GM12878 (cell line): ENCODE measurements around the gene AGTRAP.

Experiments
- CHD4 ChIP-seq: fragments of 200-600 bp; sonication (generic); IDR thresholded peaks from 2 replicates; pipeline ENCODE4 v1.6.1; 2016; ENCODE audit warnings: mild to moderate bottlenecking
- EP300 ChIP-seq, 2 experiments: fragments of 150-350 bp in 1 of 2; IDR thresholded peaks; 2 replicates each; pipeline ENCODE4 v1.6.1; 2011 to 2012; ENCODE audit warnings: low read depth in 2 of 2, low read length in 2 of 2, borderline replicate concordance in 1 of 2, improper control_type of control experiment in 1 of 2, inconsistent platforms in 1 of 2; ENCODE audit not compliant: control insufficient read depth in 1 of 2
- NBN ChIP-seq: fragments of 450-650 bp; IDR thresholded peaks from 2 replicates; pipeline ENCODE4 v1.6.1; 2016
- TF ChIP-seq, protein P1 (sequence below): IDR thresholded peaks from 2 replicates; pipeline ENCODE4 v1.6.1; 2012; ENCODE audit warnings: mild to moderate bottlenecking, low read depth, low read length

GRCh38 chr1:11781297-11781696, 45.4 kb downstream of the AGTRAP start:
- no peak for TF ChIP-seq CHD4
- TF ChIP-seq, protein P1, sequence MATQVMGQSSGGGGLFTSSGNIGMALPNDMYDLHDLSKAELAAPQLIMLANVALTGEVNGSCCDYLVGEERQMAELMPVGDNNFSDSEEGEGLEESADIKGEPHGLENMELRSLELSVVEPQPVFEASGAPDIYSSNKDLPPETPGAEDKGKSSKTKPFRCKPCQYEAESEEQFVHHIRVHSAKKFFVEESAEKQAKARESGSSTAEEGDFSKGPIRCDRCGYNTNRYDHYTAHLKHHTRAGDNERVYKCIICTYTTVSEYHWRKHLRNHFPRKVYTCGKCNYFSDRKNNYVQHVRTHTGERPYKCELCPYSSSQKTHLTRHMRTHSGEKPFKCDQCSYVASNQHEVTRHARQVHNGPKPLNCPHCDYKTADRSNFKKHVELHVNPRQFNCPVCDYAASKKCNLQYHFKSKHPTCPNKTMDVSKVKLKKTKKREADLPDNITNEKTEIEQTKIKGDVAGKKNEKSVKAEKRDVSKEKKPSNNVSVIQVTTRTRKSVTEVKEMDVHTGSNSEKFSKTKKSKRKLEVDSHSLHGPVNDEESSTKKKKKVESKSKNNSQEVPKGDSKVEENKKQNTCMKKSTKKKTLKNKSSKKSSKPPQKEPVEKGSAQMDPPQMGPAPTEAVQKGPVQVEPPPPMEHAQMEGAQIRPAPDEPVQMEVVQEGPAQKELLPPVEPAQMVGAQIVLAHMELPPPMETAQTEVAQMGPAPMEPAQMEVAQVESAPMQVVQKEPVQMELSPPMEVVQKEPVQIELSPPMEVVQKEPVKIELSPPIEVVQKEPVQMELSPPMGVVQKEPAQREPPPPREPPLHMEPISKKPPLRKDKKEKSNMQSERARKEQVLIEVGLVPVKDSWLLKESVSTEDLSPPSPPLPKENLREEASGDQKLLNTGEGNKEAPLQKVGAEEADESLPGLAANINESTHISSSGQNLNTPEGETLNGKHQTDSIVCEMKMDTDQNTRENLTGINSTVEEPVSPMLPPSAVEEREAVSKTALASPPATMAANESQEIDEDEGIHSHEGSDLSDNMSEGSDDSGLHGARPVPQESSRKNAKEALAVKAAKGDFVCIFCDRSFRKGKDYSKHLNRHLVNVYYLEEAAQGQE: no peak
- no peak for TF ChIP-seq EP300 (IDR thresholded peaks at IDR 0.05; ENCODE audit: borderline replicate concordance in 1 of 2, control insufficient read depth in 1 of 2, low read depth in 2 of 2, low read length in 2 of 2)
- no peak for TF ChIP-seq NBN
